ENCODE results near the gene SMIM3.
"Not testable (repeated sequence)": the region's sequence is repeated elsewhere in the genome, so short reads cannot be mapped to it uniquely, and the experiment has no call there.

SMIM3 gene

DNA sequence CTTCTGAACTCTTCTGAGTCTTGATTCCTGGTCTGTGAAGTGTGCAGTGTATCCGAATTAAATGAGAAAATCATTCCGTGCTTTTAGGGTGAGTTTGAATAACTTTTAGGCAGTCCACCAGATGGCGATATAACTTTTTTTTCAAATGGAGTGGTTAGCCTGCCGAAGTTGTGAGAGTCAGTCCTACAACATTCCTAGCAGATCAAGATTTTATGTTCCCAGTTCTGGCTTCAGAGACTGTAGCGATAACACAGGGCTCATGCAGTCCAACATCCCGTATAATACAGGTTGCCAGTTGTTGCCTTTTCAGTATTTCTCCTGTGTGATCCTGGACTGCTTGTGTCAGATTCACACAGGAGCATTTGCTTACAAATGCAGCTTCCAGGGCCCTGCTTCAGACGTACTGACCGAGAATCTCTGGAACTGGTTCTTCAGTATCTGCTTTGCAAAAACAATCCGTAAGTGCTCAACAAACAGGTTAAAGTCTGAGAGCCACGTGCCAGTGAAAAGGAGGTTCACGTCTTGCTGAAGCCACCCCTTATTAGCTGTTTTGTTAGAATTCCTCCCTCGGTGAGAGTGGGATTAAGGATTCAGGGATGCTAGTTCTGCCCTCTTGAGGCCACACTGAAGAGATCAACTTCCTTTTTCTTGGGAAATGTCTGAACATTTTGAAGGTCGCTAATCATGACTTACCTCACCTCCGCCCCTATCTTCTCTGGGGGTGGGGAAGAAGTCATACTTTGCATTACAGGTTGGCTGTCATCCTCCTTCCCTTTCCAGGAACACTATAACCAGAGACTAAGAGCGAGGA is 22.8 kb downstream of the SMIM3 start:
- no peak for DNase-seq

DNA sequence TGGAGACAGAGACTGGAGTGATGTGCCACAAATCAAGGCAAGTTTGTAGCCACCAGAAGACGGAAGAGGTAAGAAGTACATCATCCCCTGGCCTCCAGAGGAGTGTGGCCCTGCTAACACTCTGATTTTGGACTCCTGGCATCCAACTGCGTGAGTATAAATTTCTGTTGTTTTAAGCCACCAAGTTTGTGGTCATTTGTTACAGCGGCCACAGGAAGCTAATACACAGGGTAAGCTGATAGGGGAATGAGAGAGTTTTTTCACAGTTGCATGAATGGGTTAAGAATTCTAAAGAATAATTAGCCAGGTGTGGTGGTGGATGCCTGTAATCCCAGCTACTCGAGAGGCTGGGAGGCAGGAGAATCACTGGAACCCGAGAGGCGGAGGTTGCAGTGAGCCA is 25.8 kb downstream of the SMIM3 start:
- DNase-seq: no peak

- DNase-seq: no peak
Measured at GRCh38 chr5:150809363-150809762, 30.8 kb downstream of the SMIM3 start.

DNA sequence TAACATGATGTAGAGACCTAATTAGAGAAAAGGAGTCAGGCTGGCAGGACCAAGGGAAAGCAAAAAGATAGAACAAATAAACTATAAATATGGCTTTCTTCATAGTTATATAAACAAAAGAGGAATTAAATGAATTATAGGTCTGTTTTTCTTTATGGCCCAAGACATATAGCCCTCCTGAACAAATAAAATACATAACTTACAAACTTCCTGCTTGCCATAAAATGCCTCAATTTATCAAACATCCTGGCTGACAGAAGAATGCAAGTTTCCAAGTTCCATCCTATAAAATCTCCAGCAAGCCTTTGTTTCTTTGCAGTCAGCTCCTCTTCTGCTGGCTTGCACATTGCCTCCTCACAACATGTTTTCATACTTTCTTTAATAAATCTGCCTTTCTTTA is 36.5 kb downstream of the SMIM3 start:
- DNase-seq: no peak

- DNase-seq: no peak
Measured at GRCh38 chr5:150816946-150817345, 38.4 kb downstream of the SMIM3 start.

GRCh38 chr5:150829744-150830143 is 51.2 kb downstream of the SMIM3 start:
- no peak for DNase-seq

DNA sequence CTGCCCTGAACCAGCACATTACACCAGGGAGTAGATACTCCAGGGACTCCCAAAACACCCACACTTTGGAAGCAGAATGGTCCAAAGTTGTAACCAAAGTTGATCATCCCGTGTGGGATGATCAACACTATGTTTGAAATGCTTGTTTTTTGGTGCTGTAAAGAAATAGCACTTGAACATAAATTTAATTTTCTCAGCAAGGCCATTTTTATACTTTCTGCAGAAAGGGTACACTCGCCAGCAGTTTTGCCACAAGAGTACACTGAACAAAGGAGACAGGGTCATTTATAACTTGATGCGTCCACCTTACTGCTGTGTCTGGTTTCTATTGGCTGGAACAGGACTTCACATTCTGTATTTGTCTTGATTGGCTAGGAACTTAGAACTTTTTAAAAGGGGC is 53.3 kb downstream of the SMIM3 start:
- DNase-seq: not testable (repeated sequence)

DNA sequence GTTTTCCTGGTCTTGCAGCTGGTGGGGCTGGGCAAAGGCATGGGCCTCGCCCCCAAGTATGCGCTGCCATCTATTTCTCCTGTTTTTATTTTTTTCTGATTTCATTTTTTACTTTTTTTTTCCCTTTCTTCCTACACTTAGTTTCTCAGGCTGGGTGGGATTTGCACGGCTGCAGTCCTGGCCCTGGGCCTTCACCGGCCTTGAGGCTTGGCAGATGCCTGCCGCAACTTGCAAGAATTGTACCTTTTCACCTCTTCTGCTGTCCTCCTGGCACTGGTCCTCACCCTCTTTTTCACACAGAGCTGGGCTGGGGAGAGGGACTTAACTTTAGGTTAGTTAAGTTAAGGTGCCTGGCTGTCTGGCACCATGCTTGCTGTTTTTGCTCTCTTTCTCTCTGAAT is 57.5 kb downstream of the SMIM3 start:
- DNase-seq: no peak

- no peak for DNase-seq
Measured at GRCh38 chr5:150836703-150837102, 58.1 kb downstream of the SMIM3 start.

- not testable (repeated sequence) for DNase-seq
Measured at GRCh38 chr5:150845185-150845859, 66.8 kb downstream of the SMIM3 start.

- not testable (repeated sequence) for DNase-seq
Measured at GRCh38 chr5:150846308-150846653, 67.7 kb downstream of the SMIM3 start, which contains the start of gene IRGM. Gene IRGM, plus strand, starts transcription at chr5:150846521. Its CDS starts 1,603 bp downstream, at chr5:150848124.
